HG03575 (cell line): ENCODE measurements around the gene UNC45B.
"Not testable (repeated sequence)": the region's sequence is repeated elsewhere in the genome, so short reads cannot be mapped to it uniquely, and the experiment has no call there.

Experiments used
- ATAC-seq: cut with Tn5 transposase; IDR thresholded peaks from one replicate; pipeline ENCODE4 v1.9.1; 2021; ENCODE audit not compliant: unreplicated experiment, insufficient number of reproducible peaks, low FRiP score; ENCODE audit errors: extremely low read depth

Gene UNC45B, protein sequence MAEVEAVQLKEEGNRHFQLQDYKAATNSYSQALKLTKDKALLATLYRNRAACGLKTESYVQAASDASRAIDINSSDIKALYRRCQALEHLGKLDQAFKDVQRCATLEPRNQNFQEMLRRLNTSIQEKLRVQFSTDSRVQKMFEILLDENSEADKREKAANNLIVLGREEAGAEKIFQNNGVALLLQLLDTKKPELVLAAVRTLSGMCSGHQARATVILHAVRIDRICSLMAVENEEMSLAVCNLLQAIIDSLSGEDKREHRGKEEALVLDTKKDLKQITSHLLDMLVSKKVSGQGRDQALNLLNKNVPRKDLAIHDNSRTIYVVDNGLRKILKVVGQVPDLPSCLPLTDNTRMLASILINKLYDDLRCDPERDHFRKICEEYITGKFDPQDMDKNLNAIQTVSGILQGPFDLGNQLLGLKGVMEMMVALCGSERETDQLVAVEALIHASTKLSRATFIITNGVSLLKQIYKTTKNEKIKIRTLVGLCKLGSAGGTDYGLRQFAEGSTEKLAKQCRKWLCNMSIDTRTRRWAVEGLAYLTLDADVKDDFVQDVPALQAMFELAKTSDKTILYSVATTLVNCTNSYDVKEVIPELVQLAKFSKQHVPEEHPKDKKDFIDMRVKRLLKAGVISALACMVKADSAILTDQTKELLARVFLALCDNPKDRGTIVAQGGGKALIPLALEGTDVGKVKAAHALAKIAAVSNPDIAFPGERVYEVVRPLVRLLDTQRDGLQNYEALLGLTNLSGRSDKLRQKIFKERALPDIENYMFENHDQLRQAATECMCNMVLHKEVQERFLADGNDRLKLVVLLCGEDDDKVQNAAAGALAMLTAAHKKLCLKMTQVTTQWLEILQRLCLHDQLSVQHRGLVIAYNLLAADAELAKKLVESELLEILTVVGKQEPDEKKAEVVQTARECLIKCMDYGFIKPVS

DNA sequence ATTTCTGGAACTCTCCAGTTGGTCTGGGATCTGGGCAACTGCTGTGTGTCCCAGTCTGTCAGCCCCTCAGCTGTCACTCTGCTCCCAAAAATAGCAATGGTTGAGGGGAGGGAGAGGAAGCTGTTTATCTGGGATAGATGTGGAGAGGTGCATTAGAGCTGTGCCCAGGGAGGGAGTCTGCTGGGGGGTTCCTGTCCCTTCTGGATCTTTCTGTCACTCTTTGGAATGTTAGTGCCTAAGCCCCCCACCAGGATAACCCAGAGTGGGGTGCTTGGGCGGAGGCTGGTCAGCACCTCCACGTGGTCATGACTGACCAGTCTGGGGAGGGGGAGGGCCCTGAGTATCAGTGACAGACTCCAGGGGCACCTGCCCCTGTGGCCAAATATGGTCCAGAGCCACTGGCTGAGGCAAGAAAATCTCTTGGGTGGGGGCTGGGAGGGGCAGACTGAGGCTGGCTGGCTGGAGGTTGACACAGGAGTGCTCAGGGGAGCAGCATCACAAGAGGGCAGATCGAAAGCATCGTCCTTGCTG lies at the start of gene UNC45B:
Gene UNC45B, plus strand, starts transcription at position 443 of the 531 bp plus-strand sequence. CDS start 447 bp downstream, outside the sequence.
- no peak for ATAC-seq

DNA sequence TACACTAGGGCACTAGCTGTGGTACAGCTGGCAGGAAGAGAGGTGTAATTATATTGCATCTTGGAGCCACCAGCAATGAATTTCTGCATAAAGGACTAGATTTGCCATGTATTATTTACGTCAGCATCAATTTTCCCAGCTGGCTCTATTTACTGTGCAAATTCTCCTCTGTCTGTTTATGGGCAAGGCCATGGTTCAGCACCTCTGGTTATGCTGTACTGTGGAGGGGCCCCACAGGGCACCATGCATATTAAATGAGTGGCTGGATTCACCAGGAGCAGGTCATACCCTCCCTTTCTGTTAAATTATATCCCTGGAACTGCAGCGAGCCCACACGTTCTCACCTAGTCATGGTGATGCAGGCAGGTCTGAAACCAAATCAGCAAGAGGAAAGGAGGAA lies 47.7 kb upstream of the UNC45B start:
- ATAC-seq, result no peak

DNA sequence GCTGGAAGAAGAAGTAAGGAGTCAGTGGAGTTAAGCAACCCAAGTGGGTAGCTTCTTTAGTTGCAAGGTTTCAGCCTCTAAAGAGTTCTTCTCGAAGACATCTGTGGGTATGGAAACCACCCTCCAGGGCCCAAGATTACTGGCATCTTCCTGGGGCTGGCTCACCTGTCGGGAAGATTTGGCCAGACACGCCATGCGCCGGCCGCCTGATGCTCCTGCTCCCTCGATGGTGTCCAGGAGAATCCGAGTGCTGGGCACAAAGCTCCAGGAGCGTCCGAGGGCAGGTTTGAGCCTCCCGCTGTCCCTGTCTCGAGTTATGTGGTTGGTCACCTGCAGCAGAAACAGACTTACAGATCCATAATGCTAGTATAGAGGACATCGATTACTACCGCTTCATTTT lies 46.6 kb upstream of the UNC45B start:
- ATAC-seq, result no peak

DNA sequence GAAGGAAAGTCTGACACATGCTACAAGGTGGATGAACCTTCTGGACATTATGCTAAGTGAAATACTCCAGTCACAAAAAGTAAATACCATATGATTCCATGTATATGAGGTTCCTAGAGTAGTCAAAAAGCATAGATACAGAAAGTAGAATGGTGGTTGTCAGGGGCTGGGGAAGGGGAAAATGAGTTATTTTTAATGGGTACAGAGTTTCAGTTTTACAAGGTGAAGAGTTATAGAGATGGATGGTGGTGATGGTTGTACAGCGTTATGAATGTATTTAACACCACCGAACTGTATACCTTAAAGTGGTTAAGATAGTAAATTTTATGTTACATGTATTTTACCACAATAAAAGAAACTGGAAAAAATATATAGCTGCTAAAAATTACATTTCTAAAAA lies 45.9 kb upstream of the UNC45B start:
- ATAC-seq, result no peak

DNA sequence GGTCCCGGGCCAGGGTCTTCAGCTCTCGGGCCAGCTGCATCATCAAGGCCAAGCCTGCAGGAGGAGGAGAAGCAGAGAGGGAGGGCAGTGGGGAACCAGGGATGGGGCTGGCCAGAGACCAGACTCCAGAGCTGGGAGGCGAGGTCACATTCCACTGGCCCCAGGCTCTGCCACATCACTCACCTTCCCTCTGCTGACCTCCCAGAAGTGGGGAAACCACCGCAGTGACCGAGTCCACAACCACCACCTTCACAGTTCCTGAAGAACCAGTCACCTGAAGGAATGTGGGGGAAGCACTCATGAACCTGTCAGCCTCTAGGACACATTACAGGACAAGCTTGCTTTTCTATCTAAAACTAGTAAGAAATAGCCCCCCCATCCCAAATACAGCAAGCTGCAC lies 44.3 kb upstream of the UNC45B start:
- ATAC-seq, result no peak

DNA sequence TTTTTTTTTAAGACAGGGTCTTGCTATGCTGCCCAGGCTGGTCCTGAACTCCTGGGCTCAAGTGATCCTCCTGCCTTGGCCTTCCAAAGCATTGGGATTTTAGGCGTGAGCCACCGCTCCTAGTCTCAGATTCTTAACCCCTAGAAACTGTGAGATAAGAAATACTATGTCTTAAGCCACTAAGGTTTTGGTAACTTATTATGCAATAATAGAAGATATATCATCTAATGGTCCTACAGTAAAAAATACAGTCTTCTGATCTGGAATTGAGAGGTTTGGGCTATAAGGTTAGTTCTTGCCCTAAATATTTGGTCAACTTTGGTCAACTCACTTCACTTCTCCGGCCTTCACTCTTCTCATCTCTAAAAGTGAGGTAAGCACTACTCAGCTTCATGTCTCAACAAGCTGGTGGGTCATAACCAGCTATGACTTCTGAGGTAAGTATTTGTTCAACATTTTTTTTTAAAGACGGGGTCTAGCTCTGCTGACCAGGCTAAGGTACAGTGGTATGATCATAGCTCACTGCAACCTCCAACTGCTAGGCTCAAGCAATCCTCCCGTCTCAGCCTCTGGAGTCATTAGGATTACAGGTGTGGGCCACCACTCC lies 42.7 kb upstream of the UNC45B start:
- ATAC-seq, result no peak

DNA sequence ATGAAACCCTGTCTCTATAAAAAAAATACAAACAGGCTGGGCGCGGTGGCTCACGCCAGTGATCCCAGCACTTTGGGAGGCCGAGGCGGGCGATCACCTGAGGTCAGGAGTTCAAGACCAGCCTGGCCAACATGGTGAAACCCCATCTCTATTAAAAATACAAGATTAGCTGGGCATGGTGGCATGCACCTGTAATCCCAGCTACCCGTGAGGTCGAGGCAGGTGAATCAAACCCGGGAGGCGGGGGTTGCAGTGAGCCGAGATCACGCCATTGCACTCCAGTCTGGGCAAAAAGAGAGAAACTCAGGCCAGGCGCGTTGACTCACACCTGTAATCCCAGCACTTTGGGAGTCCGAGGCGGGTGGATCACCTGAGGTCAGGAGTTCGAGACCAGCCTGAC lies 36.8 kb upstream of the UNC45B start:
- ATAC-seq, result not testable (repeated sequence)

DNA sequence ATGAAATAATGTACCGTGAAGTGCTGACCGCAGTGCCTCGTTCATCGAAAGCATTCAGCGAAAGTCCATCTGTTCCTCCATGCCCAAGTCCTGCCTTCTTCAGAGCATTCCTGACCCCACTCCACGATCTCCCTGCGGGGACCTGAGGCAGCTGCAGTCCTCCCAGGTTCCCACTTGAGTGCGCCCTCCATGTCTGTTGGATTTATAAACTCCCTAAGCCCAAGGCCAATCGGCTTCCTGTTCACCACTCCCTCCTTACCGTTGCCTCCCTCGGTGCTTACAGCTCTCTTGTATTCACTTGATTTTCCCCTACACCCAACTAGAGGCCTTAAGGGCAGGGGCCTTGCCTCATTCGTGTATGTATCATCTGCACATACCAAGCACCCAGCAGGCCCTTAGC lies 30.8 kb upstream of the UNC45B start:
- ATAC-seq, result no peak

DNA sequence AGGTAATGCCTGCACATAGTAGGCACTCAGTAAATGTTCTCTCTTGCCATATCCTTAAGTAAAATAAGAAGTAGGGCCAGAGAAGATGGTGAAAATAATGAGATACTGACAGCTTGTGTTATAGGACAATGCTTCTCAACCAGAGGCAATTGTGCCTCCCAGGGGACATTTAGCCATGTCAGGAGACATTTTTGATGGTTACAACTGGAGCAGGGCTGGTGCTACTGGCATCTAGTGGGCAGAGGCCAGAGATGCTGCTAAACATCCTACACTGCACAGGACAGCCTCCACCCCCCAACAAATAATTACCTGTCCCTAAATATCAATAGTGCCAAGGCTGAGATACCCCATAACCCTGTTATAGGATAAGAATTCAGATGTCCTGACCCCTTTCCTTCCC lies 29.6 kb upstream of the UNC45B start:
- no peak for ATAC-seq

DNA sequence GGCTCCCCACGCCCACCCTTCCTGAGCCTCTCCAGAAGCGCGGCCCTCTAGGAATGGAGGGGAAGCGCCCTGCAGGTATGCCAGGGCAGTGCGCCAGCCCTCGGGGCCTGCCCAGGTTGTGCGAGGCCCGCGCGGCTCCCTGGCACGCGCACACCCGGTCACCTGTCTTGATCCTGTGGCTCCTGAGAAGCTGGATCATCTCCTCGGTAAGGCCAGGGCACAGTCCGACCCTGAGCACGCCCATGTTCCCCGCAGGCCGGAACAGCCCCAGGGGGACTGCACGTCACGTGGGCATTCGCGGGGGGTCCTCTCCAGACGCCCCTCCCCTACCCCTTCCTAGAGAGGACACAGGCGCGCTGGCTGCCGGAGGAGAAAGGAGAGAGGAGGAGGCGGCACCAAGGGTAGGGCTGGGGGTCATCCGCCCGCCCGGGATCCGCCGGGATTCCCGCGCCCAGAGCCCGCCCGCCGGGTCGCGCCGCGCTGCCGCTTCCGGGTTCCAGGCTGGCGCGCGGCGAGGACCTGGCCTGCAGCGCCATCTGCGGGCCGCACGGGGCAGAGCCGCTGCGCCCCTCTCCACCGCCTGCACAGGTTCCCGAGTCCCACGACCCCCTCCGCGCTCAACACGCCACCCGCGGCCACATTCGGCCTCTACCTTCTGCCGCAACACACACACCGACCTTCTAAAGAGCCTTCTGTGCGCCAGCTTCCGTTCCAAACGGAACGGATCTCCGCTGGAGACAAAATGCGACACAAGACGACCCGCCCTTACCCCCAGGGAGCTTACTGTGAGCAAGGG lies 28.0 kb upstream of the UNC45B start, which contains the start of gene RAD51D:
Gene RAD51D, minus strand, starts transcription at position 491 of the 796 bp plus-strand sequence. Its CDS starts 247 bp downstream, at position 244.
- no peak for ATAC-seq

DNA sequence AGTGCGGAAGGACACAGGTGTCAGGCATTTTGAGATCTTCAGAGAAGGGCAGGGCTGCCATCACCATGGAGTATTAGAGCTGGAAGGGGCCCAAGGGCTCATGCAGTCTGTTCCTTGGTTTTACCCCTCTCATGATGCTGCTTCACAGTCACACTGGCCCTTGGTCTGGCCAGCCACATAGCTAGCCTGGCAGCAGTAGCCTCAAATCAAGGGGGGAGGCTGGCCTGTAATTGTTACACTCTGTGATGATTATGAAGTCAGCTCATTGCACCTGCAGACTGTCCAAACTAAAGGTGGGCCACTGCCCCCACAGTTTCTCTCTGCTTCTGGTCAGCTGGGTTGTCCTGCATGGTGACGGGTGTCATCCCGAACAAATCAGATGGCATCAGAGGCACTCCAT lies 26.3 kb upstream of the UNC45B start, which contains the start of gene FNDC8:
Gene FNDC8, plus strand, starts transcription at position 301 of the 400 bp plus-strand sequence. Its CDS starts 79 bp downstream, at position 380.
- no peak for ATAC-seq

DNA sequence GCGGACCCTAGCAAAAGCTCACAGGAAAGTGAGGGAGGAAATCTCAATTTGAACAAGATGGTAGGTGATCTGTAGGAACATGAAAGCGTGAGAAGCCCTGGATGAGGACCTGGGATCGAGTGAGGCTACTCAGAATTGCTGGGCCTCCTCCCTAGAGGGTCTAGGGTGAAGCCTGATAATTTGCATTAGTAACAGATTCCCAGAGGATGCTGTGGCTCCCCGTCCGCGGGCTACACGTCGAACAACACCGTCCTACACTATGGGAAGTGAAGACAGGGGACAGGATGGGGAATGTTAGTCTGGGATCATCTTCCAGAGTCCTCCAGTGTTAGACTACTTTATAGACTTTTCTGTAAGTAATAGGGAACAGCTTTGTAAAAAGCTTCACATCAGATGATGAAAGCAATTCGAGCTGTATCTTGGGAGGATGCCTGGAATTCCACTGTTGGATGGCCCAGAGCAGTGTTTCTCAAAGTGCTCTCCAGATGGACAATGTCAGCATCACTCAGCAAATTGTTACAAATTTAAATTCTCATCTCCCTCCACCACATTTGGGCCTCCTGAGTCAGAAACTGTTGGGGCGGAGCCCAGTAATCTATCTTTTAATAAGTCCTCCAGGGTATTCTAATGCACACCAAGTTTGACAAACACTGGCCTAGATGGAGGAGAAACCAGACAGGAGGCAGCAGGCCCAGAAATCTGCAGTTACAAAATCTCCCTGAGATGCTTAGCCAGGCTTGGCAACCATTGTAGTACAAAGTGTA lies 19.7 kb upstream of the UNC45B start:
- no peak for ATAC-seq

DNA sequence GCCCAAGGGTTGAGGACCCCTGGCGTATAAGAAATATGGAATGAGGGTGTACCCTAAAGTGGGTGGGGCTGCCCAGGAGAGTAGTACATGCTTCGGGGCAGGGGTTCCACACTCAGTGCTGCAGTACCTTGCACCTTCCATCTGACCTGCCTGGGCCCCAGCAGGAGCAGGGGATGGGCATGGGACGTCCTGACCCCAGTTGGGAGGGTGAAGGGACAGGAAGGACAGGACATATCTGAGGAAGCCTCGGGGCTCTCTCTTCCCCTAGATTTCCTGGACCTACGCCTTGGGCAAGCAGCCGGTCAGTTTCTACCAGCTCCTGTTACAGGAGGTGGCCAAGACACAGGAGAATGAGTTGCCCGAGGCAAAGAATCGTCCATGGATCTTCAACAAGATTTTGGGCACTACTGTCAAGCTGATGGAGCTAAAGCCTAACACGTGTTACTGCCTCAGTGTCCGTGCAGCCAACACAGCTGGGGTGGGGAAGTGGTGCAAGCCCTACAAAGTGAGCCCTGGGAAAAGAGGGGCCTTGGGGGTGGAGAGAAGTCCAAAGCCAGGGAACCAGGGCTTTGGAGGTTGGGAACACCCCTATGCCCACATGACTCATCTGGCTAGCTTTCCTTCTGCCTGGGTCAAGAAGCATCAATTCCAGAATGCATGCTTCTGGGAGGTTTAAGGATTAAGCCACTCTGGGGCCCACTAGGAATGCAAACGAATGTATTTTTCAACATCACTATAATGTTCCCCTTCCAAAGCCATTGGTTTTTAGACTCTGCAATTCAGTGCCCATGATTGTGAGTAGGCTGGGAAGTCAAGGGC lies 18.3 kb upstream of the UNC45B start:
- no peak for ATAC-seq

DNA sequence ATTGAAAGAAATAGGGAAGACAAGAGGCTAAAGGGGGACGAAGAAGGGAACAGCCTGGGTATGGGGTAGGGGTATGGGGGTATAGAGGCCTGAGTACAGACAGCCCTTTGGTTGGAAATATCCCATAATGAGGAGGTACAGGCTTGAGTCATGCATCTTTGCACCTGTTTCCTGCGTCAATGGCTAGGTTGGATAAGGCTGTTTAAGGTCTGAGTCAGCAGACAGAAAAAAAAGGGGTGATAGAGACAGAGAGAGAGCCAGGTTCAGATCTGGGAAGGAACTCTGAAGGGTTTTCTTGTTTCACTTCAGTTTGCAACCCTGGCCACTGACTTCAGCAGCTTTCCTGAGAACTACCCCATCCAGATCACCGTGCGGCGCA lies 17.7 kb upstream of the UNC45B start:
- no peak for ATAC-seq

DNA sequence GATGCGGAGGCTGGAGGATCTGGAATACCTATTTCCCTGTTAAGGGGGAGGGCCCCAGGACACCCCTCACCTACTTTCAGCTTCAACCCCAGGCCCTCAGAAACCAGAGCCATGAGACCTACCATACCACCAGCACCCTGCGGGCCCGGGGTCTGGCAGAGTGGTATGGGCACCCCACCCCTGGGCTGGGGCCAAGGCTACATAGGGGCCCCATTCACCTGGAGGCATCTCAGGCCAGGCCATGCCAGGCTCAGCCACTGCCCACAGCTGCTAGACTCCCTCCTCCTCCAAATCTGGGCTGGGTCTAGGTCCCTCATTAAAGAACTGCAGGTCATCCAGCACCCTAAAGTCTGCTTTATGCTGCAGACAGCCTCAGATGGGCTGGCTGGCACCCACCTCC lies 17.2 kb upstream of the UNC45B start:
- no peak for ATAC-seq

DNA sequence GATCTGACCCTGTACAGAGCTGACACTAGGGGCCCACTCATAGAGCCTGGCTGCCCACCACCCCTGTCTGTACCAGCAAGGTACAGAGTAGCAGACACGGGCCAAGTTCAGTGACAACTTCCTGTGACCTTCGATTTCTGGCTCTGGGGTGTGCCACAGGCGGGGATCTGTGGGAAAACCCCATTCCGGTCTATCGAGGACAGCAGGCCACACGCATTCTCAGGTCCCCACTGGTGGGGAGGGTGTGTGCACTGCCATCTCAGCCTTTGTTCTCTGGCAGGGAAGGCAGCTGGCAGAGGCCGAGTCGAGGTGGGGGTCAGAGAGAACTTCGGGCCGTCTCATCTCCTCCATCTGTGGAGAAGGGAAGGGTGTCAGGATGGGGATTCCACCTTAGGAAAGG lies 15.5 kb upstream of the UNC45B start:
- ATAC-seq, result no peak
